ENCODE data around the gene MAFF. TPM values are rescaled to one million over a fixed set of nuclear protein-coding genes. Genes with fewer than 3 reads are reported as not detected.

Gene MAFF
- total RNA-seq, 1 experiment from 2014 or later, result 5.8 TPM

- no peak overlapping the region for H3K9ac ChIP-seq (ENCODE audit: extremely low read depth, insufficient read length, low read length)
- H3K23me2 ChIP-seq (ENCODE audit: insufficient read length, low read depth, low read length, poor library complexity, severe bottlenecking), result peaks cover 3% of the 10 kb centered on the region
- H3K14ac ChIP-seq (ENCODE audit: insufficient read depth, low read length), result no peak overlapping the region
- H3K4me1 Mint-ChIP-seq, result peaks cover 19 to 35% of the 10 kb centered on the region in 2 experiments
- H3K9me3 ChIP-seq (ENCODE audit: control insufficient read depth, low read depth, low read length), result no peaks in the 10 kb centered on the region
- no peak overlapping the region for H3K27ac ChIP-seq (ENCODE audit: insufficient read length, low read depth, low read length)
- H3K4me3 Mint-ChIP-seq, result peak overlapping the region in 1 of 2 experiments; percentile 77; a peak in 2 of 5 replicates
- no CpG with 5 or more reads among the region's 6 CpGs for WGBS (ENCODE audit: extremely low coverage, insufficient read length, low lambda C conversion rate)
- no peak overlapping the region for H2AK5ac ChIP-seq (ENCODE audit: insufficient read length, low read length)
- H3K4me1 ChIP-seq (ENCODE audit: insufficient read depth, low read length), result peaks cover 4% of the 10 kb centered on the region; the same call in 1 of the 2 replicates
- no peak overlapping the region for H3K4ac ChIP-seq (ENCODE audit: low read depth, low read length)
- no peak overlapping the region for H3K4me2 ChIP-seq (ENCODE audit: insufficient read depth, insufficient read length, low read length)
- H3K36me3 Mint-ChIP-seq (ENCODE audit: insufficient read depth in 1 of 3, low read depth in 3 of 3), result peaks cover 4 to 8% (median 6%) of the 10 kb centered on the region in 3 experiments
- no peak for TF ChIP-seq CTCF (conservative IDR thresholded peaks at IDR 0.05)
- no peak overlapping the region for H3K23ac ChIP-seq (ENCODE audit: insufficient read length, low read depth, low read length)
- no peak overlapping the region for H3T11ph ChIP-seq (ENCODE audit: low read length)
- H3K27me3 Mint-ChIP-seq (ENCODE audit: low read depth), result peaks cover 22% of the 10 kb centered on the region
- H4K91ac ChIP-seq (ENCODE audit: insufficient read length, low read depth, low read length), result no peak overlapping the region
- H2BK12ac ChIP-seq (ENCODE audit: insufficient read length, low read depth, low read length), result no peak overlapping the region
- no peak overlapping the region for H2BK120ac ChIP-seq (ENCODE audit: low read depth, low read length, poor library complexity, severe bottlenecking)
- no peak overlapping the region for H2AFZ ChIP-seq (ENCODE audit: low read length)
- no peak overlapping the region for H3K56ac ChIP-seq (ENCODE audit: insufficient read length, low read depth, low read length)
- H3K9me3 Mint-ChIP-seq, result peaks cover 0 to 2% of the 10 kb centered on the region in 2 experiments; a peak in 1 of 5 replicates
- H3K79me1 ChIP-seq (ENCODE audit: insufficient read depth, low read depth, low read length, poor library complexity, severe bottlenecking), result no peaks in the 10 kb centered on the region
- no peak overlapping the region for H2BK5ac ChIP-seq (ENCODE audit: insufficient read length, low read length)
- DNase-seq, result no peak
- H3K27ac Mint-ChIP-seq, result no peak overlapping the region
- H4K20me1 ChIP-seq (ENCODE audit: control insufficient read depth, insufficient read depth, insufficient read length), result no peaks in the 10 kb centered on the region
- no peak overlapping the region for H4K8ac ChIP-seq (replicated peaks; ENCODE audit: insufficient read length, low read depth, low read length)
- H4K5ac ChIP-seq (ENCODE audit: insufficient read length, low read depth, low read length), result no peak overlapping the region
- no peaks in the 10 kb centered on the region; the same call in 1 of the 2 replicates for H3K27me3 ChIP-seq (ENCODE audit: insufficient read depth, low read length)
- no peak overlapping the region for H2BK20ac ChIP-seq (ENCODE audit: low read depth, low read length, poor library complexity, severe bottlenecking)
- no peak overlapping the region for H3K18ac ChIP-seq (ENCODE audit: insufficient read length, low read depth, low read length)
- H2BK15ac ChIP-seq (ENCODE audit: low read depth, low read length), result no peak overlapping the region
- H3K79me2 ChIP-seq (ENCODE audit: insufficient read depth, low read length), result no peaks in the 10 kb centered on the region
These were observed 11.7 kb downstream of the MAFF start for GRCh38 chr22:38213319-38213989.
